ENCODE measurements around the gene BPNT1.
A peak's percentile ranks its signal among the peaks of the same experiment; 100 is the strongest.

BPNT1 gene

DNA sequence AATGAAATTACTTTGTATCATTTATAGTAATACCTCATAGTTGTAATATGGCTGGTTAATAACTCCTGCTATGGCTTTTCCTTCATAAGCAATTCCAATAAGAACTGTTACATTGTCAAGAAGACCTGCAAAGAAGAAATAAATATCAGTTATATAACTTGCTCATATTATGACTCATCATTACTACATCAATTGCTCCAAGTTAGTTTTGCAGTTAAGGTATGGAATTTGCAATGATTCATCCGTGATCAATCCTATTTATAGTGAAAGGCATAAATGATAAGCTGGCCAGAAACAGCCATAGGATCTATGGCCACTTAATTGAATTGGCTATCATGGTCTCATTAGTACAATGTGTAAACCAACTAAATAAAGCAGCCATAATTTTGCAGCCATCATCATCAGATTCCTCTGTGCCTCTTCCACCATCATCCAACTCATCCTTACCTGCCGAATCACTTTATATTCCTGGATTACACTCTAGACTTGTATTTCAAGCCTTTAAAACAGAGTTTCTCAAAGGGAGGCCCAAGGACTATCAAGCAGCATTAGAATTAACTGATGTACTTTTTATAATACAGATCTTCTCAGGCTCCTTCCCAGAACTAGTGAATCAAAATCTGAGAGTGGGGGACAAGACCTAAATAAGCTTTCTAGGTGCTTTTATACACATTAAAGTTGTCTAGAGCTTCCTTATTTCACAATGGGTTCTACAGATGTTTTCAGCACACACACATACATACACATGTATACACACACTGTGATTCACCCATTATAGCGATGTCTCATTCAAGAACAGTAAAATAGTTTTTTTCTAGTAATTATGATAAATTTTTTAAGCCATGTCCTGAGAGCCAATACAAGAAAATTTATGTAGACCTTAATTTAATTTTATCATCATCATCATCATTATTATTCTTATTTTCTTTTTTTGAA lies 22.1 kb downstream of the BPNT1 start:
- no peaks in the 10 kb centered on the region for H3K27me3 ChIP-seq (ENCODE audit: control insufficient read depth, insufficient read depth, low read length)
- H3K4me2 ChIP-seq (ENCODE audit: low read length): no peak overlapping the region
- no peak overlapping the region for H3K4me3 ChIP-seq (ENCODE audit: low read length)
- H3K36me3 ChIP-seq (ENCODE audit: insufficient read depth, low read length): peaks cover 21% of the 10 kb centered on the region
- peaks cover 7% of the 10 kb centered on the region for H3K4me1 ChIP-seq (ENCODE audit: control insufficient read depth, insufficient read depth, low read length)
- H3K9ac ChIP-seq (ENCODE audit: low read depth, low read length): no peak overlapping the region
- H3K9me3 ChIP-seq (replicated peaks; ENCODE audit: low read length): no peaks in the 10 kb centered on the region

DNA sequence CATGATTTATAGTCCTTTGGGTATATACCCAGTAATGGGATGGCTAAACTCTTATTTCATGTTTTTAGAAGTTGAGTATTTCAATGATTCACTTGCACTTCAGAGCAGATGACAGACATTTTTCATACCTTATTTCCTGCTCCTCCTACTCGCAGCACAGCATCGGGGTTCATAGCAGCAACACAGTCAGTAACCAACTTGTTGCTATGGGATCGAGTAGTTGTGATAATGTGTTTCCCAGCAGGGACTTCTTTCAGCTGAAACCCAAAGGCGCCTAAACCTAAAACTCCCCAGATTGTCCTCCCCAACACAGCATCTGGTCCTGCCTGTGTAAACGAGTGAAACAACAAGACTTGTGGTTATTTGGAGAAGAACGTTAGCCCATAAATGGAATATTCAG lies 27.0 kb downstream of the BPNT1 start:
- Histone ChIP-seq H3K36me3 (ENCODE audit: insufficient read depth, low read length) (peaks cover 29% of the 10 kb centered on the region), H3K9ac (ENCODE audit: low read depth, low read length) (no peak overlapping the region)

DNA sequence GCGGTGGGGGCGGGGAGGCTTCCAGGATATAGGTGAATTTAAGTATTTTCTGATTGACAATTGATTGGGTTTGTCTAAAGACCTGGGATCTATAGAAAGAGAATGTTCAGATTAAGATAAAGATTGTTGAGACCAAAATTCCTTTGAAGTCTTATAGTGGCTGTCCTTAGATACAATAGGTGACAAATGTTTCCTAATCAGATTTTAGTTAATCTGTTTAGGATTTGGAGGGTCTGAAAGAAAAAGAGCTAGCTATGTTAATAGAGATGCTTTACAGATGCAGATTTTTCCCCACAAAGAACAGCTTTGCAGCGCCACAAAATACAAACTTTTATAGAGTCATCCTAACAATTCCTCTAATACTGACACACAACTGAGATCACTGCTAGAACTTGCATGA lies 28.7 kb downstream of the BPNT1 start:
- Histone ChIP-seq H3K9ac (ENCODE audit: low read depth, low read length) (no peak overlapping the region), H3K27me3 (ENCODE audit: control insufficient read depth, insufficient read depth, low read length) (no peaks in the 10 kb centered on the region), H3K9me3 (replicated peaks; ENCODE audit: low read length) (no peaks in the 10 kb centered on the region), H3K4me3 (ENCODE audit: low read length) (no peak overlapping the region), H3K4me1 (ENCODE audit: control insufficient read depth, insufficient read depth, low read length) (no peaks in the 10 kb centered on the region), H3K36me3 (ENCODE audit: insufficient read depth, low read length) (peaks cover 29% of the 10 kb centered on the region), H3K4me2 (ENCODE audit: low read length) (no peak overlapping the region)

More for the DNA sequence above, 27.0 kb downstream of the BPNT1 start:
- Histone ChIP-seq H3K4me3 (ENCODE audit: low read length) (no peak overlapping the region), H3K4me1 (ENCODE audit: control insufficient read depth, insufficient read depth, low read length) (peaks cover 6% of the 10 kb centered on the region), H3K9me3 (replicated peaks; ENCODE audit: low read length) (no peaks in the 10 kb centered on the region), H3K27me3 (ENCODE audit: control insufficient read depth, insufficient read depth, low read length) (no peaks in the 10 kb centered on the region), H3K4me2 (ENCODE audit: low read length) (no peak overlapping the region)

DNA sequence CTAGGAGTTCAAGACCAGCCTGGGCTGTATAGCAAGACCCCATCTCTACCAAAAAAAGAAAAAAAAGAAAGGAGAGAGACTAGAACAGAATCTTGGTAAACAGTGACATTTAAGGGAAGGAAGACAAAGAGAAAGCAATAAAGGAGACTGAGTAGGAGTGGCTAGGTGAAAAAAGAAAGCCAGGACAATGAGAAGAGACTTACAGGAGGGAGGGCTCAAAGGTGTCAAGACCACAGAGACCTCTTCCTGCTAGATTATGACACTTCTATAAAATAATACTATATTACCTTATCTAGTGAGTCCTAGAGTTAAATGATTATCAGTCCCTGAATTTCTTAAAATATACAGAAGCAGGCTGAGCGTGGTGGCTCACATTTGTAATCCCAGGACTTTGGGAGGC lies 33.2 kb downstream of the BPNT1 start:
- no peak overlapping the region for H3K4me3 ChIP-seq (ENCODE audit: low read length)
- no peaks in the 10 kb centered on the region for H3K9me3 ChIP-seq (replicated peaks; ENCODE audit: low read length)
- H3K36me3 ChIP-seq (ENCODE audit: insufficient read depth, low read length): peaks cover 7% of the 10 kb centered on the region
- H3K9ac ChIP-seq (ENCODE audit: low read depth, low read length): no peak overlapping the region
- H3K4me2 ChIP-seq (ENCODE audit: low read length): no peak overlapping the region
- H3K4me1 ChIP-seq (ENCODE audit: control insufficient read depth, insufficient read depth, low read length): no peaks in the 10 kb centered on the region
- H3K27me3 ChIP-seq (ENCODE audit: control insufficient read depth, insufficient read depth, low read length): no peaks in the 10 kb centered on the region

DNA sequence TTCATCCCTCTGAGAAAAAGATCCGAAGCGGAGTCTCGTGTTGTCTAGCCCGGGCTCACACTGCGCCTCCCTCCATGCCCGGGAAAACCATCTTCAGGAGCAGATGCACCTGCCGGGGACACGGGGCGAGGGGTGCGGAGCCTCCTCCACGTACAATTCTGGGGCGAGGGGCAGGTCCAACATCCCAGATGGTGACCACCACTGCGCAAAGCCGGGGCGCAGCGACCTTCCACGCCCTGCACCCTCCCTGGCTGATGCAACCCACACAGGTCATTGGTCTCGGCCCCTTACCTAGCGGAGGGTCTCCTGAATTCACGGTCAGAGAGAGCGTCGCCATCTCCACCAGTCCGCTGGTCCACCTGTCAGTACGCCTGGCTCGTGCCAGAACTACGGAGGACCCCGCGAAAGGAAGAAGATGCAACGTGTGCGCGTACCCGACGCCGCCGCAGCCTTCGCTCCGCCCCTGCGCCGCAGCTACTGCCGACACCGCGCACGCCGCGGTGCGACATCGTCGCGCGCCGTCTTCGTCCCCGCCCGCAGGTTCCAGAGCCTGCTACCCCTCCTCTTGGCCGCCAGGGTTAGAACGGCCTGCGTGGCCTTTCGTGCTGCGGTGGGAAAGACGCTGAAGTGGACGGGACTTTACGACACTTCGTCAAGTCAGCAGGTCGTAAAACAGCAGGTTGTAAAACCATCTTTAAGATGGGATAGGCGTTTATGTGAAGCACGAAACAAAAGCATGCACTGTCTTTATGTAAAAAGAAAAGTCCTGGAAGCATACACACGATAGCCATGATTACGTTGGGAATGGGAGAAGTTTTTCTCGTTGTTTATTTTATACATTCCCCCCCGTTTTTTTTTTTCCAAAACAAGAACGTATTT lies 43.3 kb downstream of the BPNT1 start, which contains the start of gene EPRS1:
EPRS1 (minus strand) TSS at position 454 of the 879 bp plus-strand sequence; CDS start at position 337, 117 bp downstream.
- Histone ChIP-seq H3K4me1 (ENCODE audit: control insufficient read depth, insufficient read depth, low read length) (peaks cover 12% of the 10 kb centered on the region), H3K9me3 (replicated peaks; ENCODE audit: low read length) (no peaks in the 10 kb centered on the region), H3K36me3 (ENCODE audit: insufficient read depth, low read length) (peaks cover 4% of the 10 kb centered on the region), H3K4me3 (ENCODE audit: low read length) (peak within 1 kb of the TSS; percentile 95), H3K9ac (ENCODE audit: low read depth, low read length) (peak within 1 kb of the TSS; percentile 86), H3K27me3 (ENCODE audit: control insufficient read depth, insufficient read depth, low read length) (no peaks in the 10 kb centered on the region), H3K4me2 (ENCODE audit: low read length) (peak within 1 kb of the TSS; percentile 82)

DNA sequence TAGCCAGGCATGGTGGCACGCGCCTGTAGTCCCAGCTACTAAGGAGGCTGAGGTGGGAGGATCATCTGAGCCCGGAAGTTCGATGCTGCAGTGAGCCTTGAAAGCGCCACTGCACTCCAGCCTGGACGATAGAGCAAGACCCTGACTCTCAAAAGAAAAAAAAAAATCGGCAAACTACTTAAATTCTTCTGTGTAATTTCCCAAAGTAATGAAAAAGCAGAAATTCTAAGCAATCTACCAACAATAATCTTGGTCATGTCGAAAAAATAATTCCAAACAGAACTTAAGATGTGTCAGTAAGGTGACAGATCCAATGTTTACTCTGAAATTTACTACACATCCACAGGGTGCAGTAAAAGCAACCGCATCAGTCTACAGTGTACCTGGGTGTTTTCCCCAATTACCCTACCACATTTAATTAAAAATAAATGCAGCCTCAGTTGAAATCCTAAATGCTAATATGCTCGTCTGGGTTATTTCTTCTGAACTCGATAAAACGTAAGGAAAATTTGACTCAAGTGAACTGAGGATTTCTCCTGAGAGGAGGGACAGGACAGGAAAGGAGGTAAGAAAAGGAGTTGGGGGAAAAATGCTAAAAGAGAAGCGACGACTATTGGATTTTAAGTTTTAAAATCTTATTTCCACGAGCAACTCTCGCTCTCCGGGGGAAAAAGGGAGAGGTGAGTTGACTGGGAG lies 44.1 kb downstream of the BPNT1 start:
- Histone ChIP-seq H3K36me3 (ENCODE audit: insufficient read depth, low read length) (peaks cover 4% of the 10 kb centered on the region), H3K9me3 (replicated peaks; ENCODE audit: low read length) (no peaks in the 10 kb centered on the region), H3K4me1 (ENCODE audit: control insufficient read depth, insufficient read depth, low read length) (peaks cover 12% of the 10 kb centered on the region), H3K4me3 (ENCODE audit: low read length) (peak overlapping the region; percentile 95), H3K9ac (ENCODE audit: low read depth, low read length) (peak overlapping the region; percentile 86), H3K27me3 (ENCODE audit: control insufficient read depth, insufficient read depth, low read length) (no peaks in the 10 kb centered on the region), H3K4me2 (ENCODE audit: low read length) (peak overlapping the region; percentile 82)

DNA sequence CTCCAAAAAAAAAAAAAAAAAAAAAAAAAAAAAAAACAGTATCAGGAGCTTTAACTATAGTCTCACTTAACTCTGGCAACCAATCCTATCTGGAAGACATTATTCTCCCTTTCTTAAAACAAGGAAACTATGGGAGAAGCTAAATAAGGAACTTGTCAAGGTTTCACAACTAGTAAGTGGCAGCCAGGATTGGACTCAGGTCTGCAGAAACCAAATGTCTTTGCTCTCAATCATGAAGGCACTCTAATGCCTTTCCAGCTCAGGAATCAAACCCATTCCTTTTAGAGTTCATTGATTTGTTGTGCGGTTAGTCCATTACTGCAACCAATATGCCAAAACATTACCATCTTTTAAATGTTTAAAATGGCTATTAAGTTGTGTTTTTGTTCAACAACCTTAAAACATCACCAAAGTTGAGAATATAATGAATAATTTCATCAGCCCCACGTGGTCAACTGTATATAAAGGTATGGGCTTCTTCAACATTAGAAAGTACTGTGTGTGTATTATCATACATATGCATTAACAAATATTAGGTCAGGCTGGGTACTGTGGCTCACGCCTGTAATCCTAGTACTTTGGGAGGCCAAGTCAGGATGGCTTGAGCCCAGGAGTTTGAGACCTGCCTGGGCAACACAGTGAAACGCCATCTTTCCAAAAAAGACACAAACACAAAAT lies 44.8 kb downstream of the BPNT1 start:
- peak overlapping the region; percentile 95 for H3K4me3 ChIP-seq (ENCODE audit: low read length)
- no peaks in the 10 kb centered on the region for H3K9me3 ChIP-seq (replicated peaks; ENCODE audit: low read length)
- H3K9ac ChIP-seq (ENCODE audit: low read depth, low read length): peak overlapping the region; percentile 86
- H3K27me3 ChIP-seq (ENCODE audit: control insufficient read depth, insufficient read depth, low read length): no peaks in the 10 kb centered on the region
- peak overlapping the region; percentile 82 for H3K4me2 ChIP-seq (ENCODE audit: low read length)
- peaks cover 10% of the 10 kb centered on the region for H3K36me3 ChIP-seq (ENCODE audit: insufficient read depth, low read length)
- H3K4me1 ChIP-seq (ENCODE audit: control insufficient read depth, insufficient read depth, low read length): peaks cover 12% of the 10 kb centered on the region

DNA sequence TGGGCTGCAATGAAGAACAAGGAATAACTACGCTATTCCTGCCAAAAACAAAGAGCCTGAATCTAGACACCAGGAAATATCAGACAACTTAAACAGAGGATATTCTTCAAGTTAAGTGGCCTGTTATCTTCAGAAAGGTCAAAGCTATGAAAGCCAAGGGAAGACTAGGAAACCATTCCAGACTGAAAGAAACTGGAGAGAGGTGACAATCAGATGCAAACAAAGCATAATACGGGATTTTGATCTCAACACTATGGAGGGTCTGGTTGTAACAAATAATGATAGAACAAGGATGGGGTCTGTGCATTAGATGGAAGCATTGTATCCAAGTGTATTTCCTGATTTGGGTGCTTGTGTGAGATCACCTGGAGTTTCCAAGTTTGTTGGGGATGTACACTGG lies 45.9 kb downstream of the BPNT1 start:
- H3K4me3 ChIP-seq (ENCODE audit: low read length): no peak overlapping the region
- H3K4me2 ChIP-seq (ENCODE audit: low read length): peak overlapping the region; percentile 11
- no peak overlapping the region for H3K9ac ChIP-seq (ENCODE audit: low read depth, low read length)
- H3K27me3 ChIP-seq (ENCODE audit: control insufficient read depth, insufficient read depth, low read length): no peaks in the 10 kb centered on the region
- no peaks in the 10 kb centered on the region for H3K9me3 ChIP-seq (replicated peaks; ENCODE audit: low read length)
- peaks cover 12% of the 10 kb centered on the region for H3K4me1 ChIP-seq (ENCODE audit: control insufficient read depth, insufficient read depth, low read length)
- H3K36me3 ChIP-seq (ENCODE audit: insufficient read depth, low read length): peaks cover 19% of the 10 kb centered on the region

DNA sequence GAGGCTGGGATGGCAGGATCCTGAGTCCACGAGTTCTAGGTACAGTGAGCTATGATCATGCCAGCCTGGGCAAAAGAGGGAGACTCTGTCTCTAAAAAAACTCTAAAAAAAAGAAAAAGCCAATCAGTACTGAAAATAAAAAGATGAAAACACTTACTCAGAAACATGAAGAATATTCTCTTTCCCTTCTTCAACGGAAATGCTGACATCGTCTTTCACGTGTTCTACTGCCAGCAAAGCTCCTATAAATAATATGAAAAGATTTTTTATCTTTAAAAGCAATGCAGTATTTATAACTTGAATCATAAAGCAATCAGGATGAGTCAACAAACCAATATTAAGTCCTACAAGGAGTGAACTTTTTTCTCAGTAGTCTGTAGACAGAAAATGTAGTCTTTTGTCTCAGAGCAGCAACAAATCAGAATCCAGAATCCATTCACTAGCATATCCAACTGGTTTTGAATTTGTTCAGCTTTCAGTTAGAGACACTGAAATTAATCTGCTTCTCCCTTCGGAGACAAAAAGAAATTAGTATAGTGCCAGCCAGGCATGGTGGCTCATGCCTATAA lies 49.5 kb downstream of the BPNT1 start:
- Histone ChIP-seq H3K9me3 (replicated peaks; ENCODE audit: low read length) (no peaks in the 10 kb centered on the region), H3K36me3 (ENCODE audit: insufficient read depth, low read length) (peaks cover 36% of the 10 kb centered on the region), H3K4me3 (ENCODE audit: low read length) (no peak overlapping the region), H3K4me2 (ENCODE audit: low read length) (no peak overlapping the region), H3K27me3 (ENCODE audit: control insufficient read depth, insufficient read depth, low read length) (no peaks in the 10 kb centered on the region), H3K9ac (ENCODE audit: low read depth, low read length) (no peak overlapping the region), H3K4me1 (ENCODE audit: control insufficient read depth, insufficient read depth, low read length) (peaks cover 9% of the 10 kb centered on the region)

DNA sequence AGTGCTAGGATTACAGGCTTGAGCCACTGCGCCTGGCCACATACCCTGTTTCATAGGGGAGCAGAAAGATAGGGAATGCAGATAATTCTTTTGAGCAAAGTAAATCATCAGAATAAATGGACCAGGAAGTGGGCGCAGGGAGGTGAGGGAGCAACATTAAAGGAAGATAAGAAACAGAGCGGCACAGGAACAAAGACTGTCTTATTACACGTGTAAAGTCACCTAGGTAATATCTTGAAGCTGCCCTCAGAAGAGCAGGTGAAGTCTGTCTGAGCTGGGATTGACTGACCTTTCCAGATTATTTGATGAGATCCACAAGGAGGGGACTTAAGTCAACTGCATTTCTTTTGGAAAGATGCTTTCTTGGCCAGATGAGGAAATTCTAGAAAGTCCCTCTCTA lies 50.9 kb downstream of the BPNT1 start:
- H3K27me3 ChIP-seq (ENCODE audit: control insufficient read depth, insufficient read depth, low read length): no peaks in the 10 kb centered on the region
- H3K9ac ChIP-seq (ENCODE audit: low read depth, low read length): no peak overlapping the region
- H3K4me2 ChIP-seq (ENCODE audit: low read length): no peak overlapping the region
- peaks cover 34% of the 10 kb centered on the region for H3K36me3 ChIP-seq (ENCODE audit: insufficient read depth, low read length)
- no peak overlapping the region for H3K4me3 ChIP-seq (ENCODE audit: low read length)
- H3K4me1 ChIP-seq (ENCODE audit: control insufficient read depth, insufficient read depth, low read length): peaks cover 2% of the 10 kb centered on the region
- H3K9me3 ChIP-seq (replicated peaks; ENCODE audit: low read length): no peaks in the 10 kb centered on the region

All from skeletal muscle satellite cell (primary cell).